Activated CD4-positive, CD25-positive, alpha-beta regulatory T cell treated with anti-CD3 and anti-CD28 coated beads, Interleukin-2, amount 50 U/mL, for 72 hours (primary cell): Measurements from ENCODE around the gene PBX1.

Source experiments
- DNase-seq: peaks from one replicate; pipeline ENCODE4 v3.0.0; 2021

Gene PBX1

GRCh38 chr1:164564378-164564777, 5.4 kb downstream of the PBX1 start:
- DNase-seq = no peak

- DNase-seq = no peak
Observed at GRCh38 chr1:164565357-164565756, 6.4 kb downstream of the PBX1 start.

GRCh38 chr1:164567774-164568173, 8.8 kb downstream of the PBX1 start:
- DNase-seq = no peak

- no peak for DNase-seq
Observed at GRCh38 chr1:164569241-164569640, 10.3 kb downstream of the PBX1 start.

- DNase-seq = no peak
Observed at GRCh38 chr1:164569866-164570265, 10.9 kb downstream of the PBX1 start.

- no peak for DNase-seq
Observed at GRCh38 chr1:164571333-164571732, 12.3 kb downstream of the PBX1 start.

GRCh38 chr1:164575356-164575886, 16.4 kb downstream of the PBX1 start:
- no peak for DNase-seq

GRCh38 chr1:164576291-164577271, 17.6 kb downstream of the PBX1 start:
- no peak for DNase-seq

GRCh38 chr1:164577291-164577690, 18.3 kb downstream of the PBX1 start:
- no peak for DNase-seq

GRCh38 chr1:164578479-164579200, 19.7 kb downstream of the PBX1 start:
- no peak for DNase-seq

- DNase-seq = no peak
Observed at GRCh38 chr1:164579381-164579780, 20.4 kb downstream of the PBX1 start.

GRCh38 chr1:164581762-164582161, 22.8 kb downstream of the PBX1 start:
- no peak for DNase-seq

GRCh38 chr1:164583196-164583595, 24.2 kb downstream of the PBX1 start:
- DNase-seq = no peak

GRCh38 chr1:164583835-164584539, 25.0 kb downstream of the PBX1 start:
- no peak for DNase-seq

- no peak for DNase-seq
Observed at GRCh38 chr1:164586591-164586990, 27.6 kb downstream of the PBX1 start.

- DNase-seq = no peak
Observed at GRCh38 chr1:164587617-164588501, 28.9 kb downstream of the PBX1 start.

GRCh38 chr1:164588516-164589341, 29.7 kb downstream of the PBX1 start:
- no peak for DNase-seq

- DNase-seq = no peak
Observed at GRCh38 chr1:164589408-164589807, 30.4 kb downstream of the PBX1 start.

GRCh38 chr1:164589961-164590507, 31.1 kb downstream of the PBX1 start:
- no peak for DNase-seq

- DNase-seq = no peak
Observed at GRCh38 chr1:164590592-164590991, 31.6 kb downstream of the PBX1 start.

- no peak for DNase-seq
Observed at GRCh38 chr1:164591858-164592257, 32.9 kb downstream of the PBX1 start.
